Activated CD4-positive, alpha-beta T cell treated with anti-CD3 and anti-CD28 coated beads for 48 hours (primary cell): ENCODE results near the gene OR10G8.

Source experiments
- DNase-seq: peaks from one replicate; pipeline ENCODE4 v3.0.0-alpha.2; 2020

The OR10G8 gene

DNA sequence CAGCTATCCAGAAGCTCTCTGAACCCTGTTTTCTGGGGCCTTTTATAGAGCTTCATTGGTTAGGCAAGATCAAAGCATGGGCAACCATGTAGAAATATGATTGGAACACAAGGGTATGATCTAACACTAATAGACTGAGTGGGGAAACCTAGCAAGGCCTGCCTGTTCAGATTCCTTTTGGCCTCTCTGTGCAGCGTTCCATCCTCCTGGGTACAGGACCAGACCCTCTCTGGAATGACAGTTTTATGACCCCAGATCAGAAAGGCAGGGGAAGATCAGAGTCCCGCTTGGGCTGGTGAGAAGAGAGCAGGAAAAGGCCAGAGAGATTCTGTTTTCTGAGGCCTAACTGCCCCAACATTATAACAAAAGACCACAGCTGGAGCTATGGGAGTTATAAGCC is 52.0 kb downstream of the OR10G8 start:
- no peak for DNase-seq

DNA sequence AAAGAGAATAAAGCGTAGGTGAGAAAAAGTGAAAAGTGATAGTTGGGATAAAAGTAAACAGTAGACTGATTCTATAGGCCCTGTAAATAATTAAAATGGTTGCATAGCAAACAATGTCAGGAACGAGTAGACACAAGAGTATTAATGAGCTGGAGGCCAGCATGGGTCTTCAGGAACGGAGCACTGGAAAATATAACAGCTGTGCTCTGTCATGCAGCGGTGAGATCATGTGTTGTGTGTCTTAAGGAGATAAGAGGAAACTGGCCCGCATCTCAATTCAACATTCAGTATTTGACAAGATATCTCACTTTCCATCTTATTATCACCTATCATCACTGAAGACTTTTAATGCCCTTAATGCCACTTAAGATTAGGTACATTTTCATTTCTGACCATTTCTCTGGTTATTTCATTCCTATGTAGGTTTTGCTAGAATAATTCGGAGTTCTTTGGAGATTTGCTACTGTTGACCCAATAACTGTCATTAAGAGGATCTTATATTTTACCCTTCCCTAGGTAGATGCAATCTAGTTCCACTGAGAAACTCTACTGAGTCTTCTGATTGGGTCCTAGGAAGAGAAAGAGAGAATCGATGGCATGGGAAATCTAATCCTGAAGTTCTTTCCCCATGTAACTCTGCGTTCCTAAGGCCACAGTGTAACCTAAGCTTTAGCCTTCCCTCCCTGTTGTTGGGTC is 53.2 kb downstream of the OR10G8 start:
- DNase-seq, result no peak
